ENCODE results near the gene CYSRT1. TPM values are rescaled to one million over a fixed set of nuclear protein-coding genes. Genes with fewer than 3 reads are reported as not detected.
"Not testable (repeated sequence)": the region's sequence is repeated elsewhere in the genome, so short reads cannot be mapped to it uniquely, and the experiment has no call there.

The CYSRT1 gene
- total RNA-seq, 1 donor from 2014 or later, result not detected

- Mint-ChIP-seq H3K4me1 (peaks cover 13% of the 10 kb centered on the region), H3K27ac (no peak overlapping the region), H3K36me3 (peaks cover 3% of the 10 kb centered on the region), H3K9me3 (no peaks in the 10 kb centered on the region), H3K4me3 (no peak overlapping the region), H3K27me3 (ENCODE audit: insufficient read depth, low read depth) (peaks cover 2% of the 10 kb centered on the region)
- Histone ChIP-seq H2AFZ (replicated peaks) (no peak overlapping the region), H3K9ac (no peak overlapping the region), H3K27me3 (no peaks in the 10 kb centered on the region), H3K4me3 (peak overlapping the region; percentile 5), H3F3A (ENCODE audit: low read depth) (peaks cover 18% of the 10 kb centered on the region), H3K4me1 (peaks cover 8% of the 10 kb centered on the region), H3K9me3 (ENCODE audit: low read depth) (no peaks in the 10 kb centered on the region), H3K79me2 (ENCODE audit: low read depth) (peaks cover 15% of the 10 kb centered on the region), H3K36me3 (no peaks in the 10 kb centered on the region), H4K20me1 (ENCODE audit: low read depth) (peaks cover 27% of the 10 kb centered on the region), H3K4me2 (peak overlapping the region; percentile 67), H3K27ac (no peak overlapping the region)
- peak; percentile 93 for DNase-seq (ENCODE audit: low spot score)
- no peak for TF ChIP-seq EZH2 (IDR thresholded peaks at IDR 0.05)
- peak; percentile 100 for TF ChIP-seq CTCF (IDR thresholded peaks at IDR 0.05)
- TF ChIP-seq EZH2phosphoT487 (IDR thresholded peaks at IDR 0.05), result no peak
These were observed 11.4 kb downstream of the CYSRT1 start for GRCh38 chr9:137236238-137236935.

DNA sequence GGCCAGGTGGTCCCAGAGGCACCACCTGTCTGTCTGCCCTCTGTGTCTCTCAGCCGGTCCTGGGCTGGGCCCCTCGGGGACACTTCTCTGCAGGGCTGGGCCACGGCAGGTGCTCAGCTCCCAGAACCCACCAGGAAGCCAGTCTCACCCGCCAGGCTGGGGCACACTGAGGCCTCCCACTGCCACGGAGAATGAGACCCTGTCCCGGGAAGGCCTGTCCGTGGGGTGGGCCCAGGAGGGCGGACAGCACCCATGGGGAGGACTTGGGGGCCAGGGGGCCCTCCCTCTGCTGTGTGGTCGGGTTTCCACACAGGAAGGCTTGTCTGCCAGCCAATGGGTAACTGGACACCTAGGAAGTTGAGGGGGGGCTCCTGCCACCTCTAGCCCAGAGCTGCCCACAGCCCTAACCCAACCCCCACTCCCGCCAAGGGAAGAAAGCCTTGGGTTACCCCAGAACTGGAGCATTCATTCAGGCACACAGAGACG, 12.0 kb downstream of the CYSRT1 start:
- Histone ChIP-seq H3K4me1 (peaks cover 8% of the 10 kb centered on the region), H3K79me2 (ENCODE audit: low read depth) (peaks cover 21% of the 10 kb centered on the region), H3K27me3 (no peaks in the 10 kb centered on the region), H3K27ac (no peak overlapping the region), H3K4me3 (peak overlapping the region; percentile 5), H3F3A (ENCODE audit: low read depth) (peaks cover 22% of the 10 kb centered on the region), H3K9ac (no peak overlapping the region), H3K4me2 (peak overlapping the region; percentile 67), H2AFZ (replicated peaks) (no peak overlapping the region), H3K9me3 (ENCODE audit: low read depth) (no peaks in the 10 kb centered on the region), H4K20me1 (ENCODE audit: low read depth) (peaks cover 32% of the 10 kb centered on the region), H3K36me3 (no peaks in the 10 kb centered on the region)
- no peak overlapping the region for H3K4me3 Mint-ChIP-seq
- no peak for TF ChIP-seq EZH2phosphoT487 (IDR thresholded peaks at IDR 0.05)
- TF ChIP-seq CTCF (IDR thresholded peaks at IDR 0.05), result no peak
- TF ChIP-seq EZH2 (IDR thresholded peaks at IDR 0.05), result no peak
- H3K9me3 Mint-ChIP-seq, result no peaks in the 10 kb centered on the region
- peaks cover 13% of the 10 kb centered on the region for H3K4me1 Mint-ChIP-seq
- peaks cover 2% of the 10 kb centered on the region for H3K27me3 Mint-ChIP-seq (ENCODE audit: insufficient read depth, low read depth)
- H3K36me3 Mint-ChIP-seq, result peaks cover 3% of the 10 kb centered on the region
- DNase-seq (ENCODE audit: low spot score), result peak; percentile 39
- no peak overlapping the region for H3K27ac Mint-ChIP-seq

- H3K4me1 Mint-ChIP-seq, result peaks cover 23% of the 10 kb centered on the region
- Histone ChIP-seq H3K4me1 (peaks cover 14% of the 10 kb centered on the region), H3K36me3 (no peaks in the 10 kb centered on the region), H4K20me1 (ENCODE audit: low read depth) (peaks cover 43% of the 10 kb centered on the region), H3K27ac (no peak overlapping the region), H3F3A (ENCODE audit: low read depth) (peaks cover 33% of the 10 kb centered on the region), H3K9me3 (ENCODE audit: low read depth) (no peaks in the 10 kb centered on the region), H3K79me2 (ENCODE audit: low read depth) (peaks cover 31% of the 10 kb centered on the region), H3K9ac (no peak overlapping the region), H3K4me2 (no peak overlapping the region), H3K4me3 (no peak overlapping the region), H2AFZ (replicated peaks) (no peak overlapping the region), H3K27me3 (no peaks in the 10 kb centered on the region)
- no peaks in the 10 kb centered on the region for H3K9me3 Mint-ChIP-seq
- TF ChIP-seq CTCF (IDR thresholded peaks at IDR 0.05) (no peak), EZH2phosphoT487 (IDR thresholded peaks at IDR 0.05) (no peak), EZH2 (IDR thresholded peaks at IDR 0.05) (no peak)
- peaks cover 2% of the 10 kb centered on the region for H3K27me3 Mint-ChIP-seq (ENCODE audit: insufficient read depth, low read depth)
- H3K27ac Mint-ChIP-seq, result no peak overlapping the region
- H3K36me3 Mint-ChIP-seq, result peaks cover 12% of the 10 kb centered on the region
- peak overlapping the region; percentile 87 for H3K4me3 Mint-ChIP-seq
- DNase-seq (ENCODE audit: low spot score), result no peak
These were observed 13.1 kb downstream of the CYSRT1 start for GRCh38 chr9:137237759-137238726.

- H3K27me3 Mint-ChIP-seq (ENCODE audit: insufficient read depth, low read depth); H3K27me3 ChIP-seq; H3K9me3 ChIP-seq (ENCODE audit: low read depth); DNase-seq (ENCODE audit: low spot score); H3K9me3 Mint-ChIP-seq; H3K9ac ChIP-seq; H3K27ac Mint-ChIP-seq; H3K36me3 ChIP-seq: not testable (repeated sequence)
- Mint-ChIP-seq H3K4me1 (peaks cover 35% of the 10 kb centered on the region), H3K4me3 (peak overlapping the region; percentile 87), H3K36me3 (peaks cover 14% of the 10 kb centered on the region)
- Histone ChIP-seq H3K27ac (peak overlapping the region; percentile 86), H3F3A (ENCODE audit: low read depth) (peaks cover 49% of the 10 kb centered on the region), H3K4me2 (peak overlapping the region; percentile 98), H3K4me1 (peaks cover 14% of the 10 kb centered on the region), H3K79me2 (ENCODE audit: low read depth) (peaks cover 36% of the 10 kb centered on the region), H4K20me1 (ENCODE audit: low read depth) (peaks cover 58% of the 10 kb centered on the region), H3K4me3 (peak overlapping the region; percentile 78), H2AFZ (replicated peaks) (peak overlapping the region; percentile 51)
These were observed 14.7 kb downstream of the CYSRT1 start for GRCh38 chr9:137239541-137240200.

Data from neural progenitor cell (in vitro differentiated cells).